ENCODE measurements around the gene CAMK4. TPM values are rescaled to one million over a fixed set of nuclear protein-coding genes. Genes with fewer than 3 reads are reported as not detected.
A peak's percentile ranks its signal among the peaks of the same experiment; 100 is the strongest.
"Not testable (repeated sequence)": the region's sequence is repeated elsewhere in the genome, so short reads cannot be mapped to it uniquely, and the experiment has no call there.

Gene CAMK4
- total RNA-seq, 1 experiment from 2014 or later = 19.3 TPM

DNA sequence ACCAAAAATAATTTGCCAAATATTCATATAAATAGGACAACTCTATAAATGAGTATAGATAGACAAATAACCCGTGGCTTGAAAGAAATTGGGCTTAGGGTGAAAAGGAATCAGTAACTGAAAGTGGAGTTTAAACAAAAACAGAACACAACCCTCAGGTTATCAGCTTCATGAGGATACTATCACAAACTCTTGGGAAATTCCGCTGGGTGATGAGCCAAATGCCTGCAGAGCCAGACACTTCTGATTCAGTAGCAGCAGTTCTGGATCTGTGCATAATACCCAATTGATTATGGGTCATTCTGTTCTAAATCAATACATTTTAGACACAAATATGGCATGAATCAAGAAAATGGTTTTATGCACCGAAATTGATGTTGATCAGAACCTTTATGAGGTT, 72.4 kb downstream of the CAMK4 start:
- Histone ChIP-seq H3K4me1 (no peaks in the 10 kb centered on the region), H3K27ac (no peak overlapping the region), H3K36me3 (no peaks in the 10 kb centered on the region), H3K27me3 (no peaks in the 10 kb centered on the region), H3K9me3 (replicated peaks) (0 out of 2 replicates have a peak, but pooled peaks cover 5% of the 10 kb centered on the region), H3K4me3 (no peak overlapping the region)
- DNase-seq = no peak

DNA sequence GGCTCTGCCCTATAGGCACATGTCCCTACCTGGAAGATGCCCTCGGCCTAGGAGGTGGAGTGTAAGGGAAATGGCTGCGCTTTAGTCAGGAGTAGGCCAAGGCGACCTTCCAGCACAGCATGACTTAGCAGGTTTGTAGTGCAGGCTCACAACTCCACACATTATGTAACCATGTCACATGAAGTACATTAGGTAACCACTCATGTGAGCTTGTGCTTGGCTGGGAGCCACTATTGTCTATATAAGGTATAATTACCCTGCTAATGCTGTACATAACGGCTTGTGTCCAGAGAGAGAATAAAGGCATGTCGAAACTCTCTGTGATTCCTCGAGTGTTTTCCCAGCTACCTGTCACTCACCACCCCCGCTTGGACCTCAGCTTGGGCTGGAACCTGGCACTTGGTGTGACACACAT, 74.9 kb downstream of the CAMK4 start:
- H3K36me3 ChIP-seq = no peaks in the 10 kb centered on the region
- H3K4me3 ChIP-seq = no peak overlapping the region
- 0 out of 2 replicates have a peak, but pooled peaks cover 2% of the 10 kb centered on the region for H3K9me3 ChIP-seq (replicated peaks)
- no peaks in the 10 kb centered on the region for H3K4me1 ChIP-seq
- no peak for DNase-seq
- no peak overlapping the region for H3K27ac ChIP-seq
- H3K27me3 ChIP-seq = no peaks in the 10 kb centered on the region

GRCh38 chr5:111299831-111300432, 75.7 kb downstream of the CAMK4 start:
- 0 out of 2 replicates have a peak, but pooled peaks cover 2% of the 10 kb centered on the region for H3K9me3 ChIP-seq (replicated peaks)
- H3K27me3 ChIP-seq = no peaks in the 10 kb centered on the region
- no peak overlapping the region for H3K4me3 ChIP-seq
- DNase-seq = no peak
- no peaks in the 10 kb centered on the region for H3K4me1 ChIP-seq
- H3K36me3 ChIP-seq = no peaks in the 10 kb centered on the region
- no peak overlapping the region for H3K27ac ChIP-seq

- H3K36me3 ChIP-seq = no peaks in the 10 kb centered on the region
- H3K9me3 ChIP-seq (replicated peaks) = 0 out of 2 replicates have a peak, but pooled peaks cover 2% of the 10 kb centered on the region
- H3K4me3 ChIP-seq = no peak overlapping the region
- H3K27me3 ChIP-seq = no peaks in the 10 kb centered on the region
- no peak overlapping the region for H3K27ac ChIP-seq
- H3K4me1 ChIP-seq = no peaks in the 10 kb centered on the region
- DNase-seq = no peak
Observed at GRCh38 chr5:111301264-111301663, 77.1 kb downstream of the CAMK4 start.

- H3K27ac ChIP-seq = not testable (repeated sequence)
Observed at GRCh38 chr5:111302043-111302442, 77.9 kb downstream of the CAMK4 start.

DNA sequence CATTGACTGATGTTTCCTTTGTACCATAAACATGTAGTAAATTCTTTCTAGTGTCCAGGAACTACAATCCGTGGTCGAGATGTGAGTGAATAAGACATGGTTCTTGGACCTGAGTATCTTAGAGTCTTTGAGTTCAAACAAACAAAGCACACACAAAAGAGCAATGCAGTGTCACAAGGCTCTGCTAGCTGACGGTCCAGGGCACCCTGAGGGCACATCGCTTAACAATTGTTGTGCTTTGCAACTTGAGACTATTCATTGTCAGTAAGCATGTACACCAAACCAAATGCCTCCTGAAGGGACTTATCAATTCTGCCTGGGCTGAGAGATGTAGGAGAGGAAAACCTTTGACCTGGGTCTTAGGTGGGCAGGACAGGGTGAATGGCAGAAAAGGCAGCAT, 84.8 kb downstream of the CAMK4 start:
- Histone ChIP-seq H3K4me3 (no peak overlapping the region), H3K4me1 (no peaks in the 10 kb centered on the region), H3K27me3 (no peaks in the 10 kb centered on the region), H3K27ac (no peak overlapping the region), H3K36me3 (no peaks in the 10 kb centered on the region), H3K9me3 (replicated peaks) (no peaks in the 10 kb centered on the region)
- DNase-seq = peak in 1 of 2 experiments; percentile 14

More at GRCh38 chr5:111302043-111302442, 77.9 kb downstream of the CAMK4 start:
- not testable (repeated sequence) for H3K36me3 ChIP-seq; DNase-seq; H3K9me3 ChIP-seq (replicated peaks); H3K27me3 ChIP-seq; H3K4me3 ChIP-seq; H3K4me1 ChIP-seq

DNA sequence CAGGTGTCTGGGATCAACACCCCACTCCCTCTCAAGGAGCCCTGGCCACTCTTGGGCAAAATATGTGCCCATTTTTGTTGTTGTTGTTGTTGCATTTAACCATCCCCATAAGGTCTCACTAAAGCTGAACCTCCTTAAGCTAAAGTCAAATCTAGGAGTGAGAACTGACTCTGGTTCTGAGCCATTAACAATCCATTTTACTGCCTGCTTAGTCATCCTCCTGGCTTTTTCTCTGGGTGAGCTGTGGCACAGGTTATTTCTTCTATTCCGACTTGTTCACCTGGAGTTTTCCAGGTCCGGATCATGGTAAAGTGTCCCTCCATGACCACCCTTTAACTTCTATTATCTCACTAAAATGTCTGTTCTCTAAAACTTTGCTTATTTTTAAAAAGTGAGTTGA, 85.2 kb downstream of the CAMK4 start:
- H3K4me1 ChIP-seq = no peaks in the 10 kb centered on the region
- H3K36me3 ChIP-seq = no peaks in the 10 kb centered on the region
- H3K27ac ChIP-seq = no peak overlapping the region
- no peaks in the 10 kb centered on the region for H3K9me3 ChIP-seq (replicated peaks)
- H3K27me3 ChIP-seq = no peaks in the 10 kb centered on the region
- no peak for DNase-seq
- H3K4me3 ChIP-seq = no peak overlapping the region

- Histone ChIP-seq H3K9me3 (replicated peaks) (no peaks in the 10 kb centered on the region), H3K36me3 (no peaks in the 10 kb centered on the region), H3K4me1 (no peaks in the 10 kb centered on the region), H3K4me3 (no peak overlapping the region), H3K27ac (no peak overlapping the region), H3K27me3 (no peaks in the 10 kb centered on the region)
- DNase-seq = no peak
Observed at GRCh38 chr5:111310711-111311620, 86.8 kb downstream of the CAMK4 start.

- no peaks in the 10 kb centered on the region for H3K27me3 ChIP-seq
- no peak overlapping the region for H3K27ac ChIP-seq
- DNase-seq = no peak
- no peaks in the 10 kb centered on the region for H3K9me3 ChIP-seq (replicated peaks)
- no peaks in the 10 kb centered on the region for H3K4me1 ChIP-seq
- H3K4me3 ChIP-seq = no peak overlapping the region
- no peaks in the 10 kb centered on the region for H3K36me3 ChIP-seq
Observed at GRCh38 chr5:111311666-111312065, 87.5 kb downstream of the CAMK4 start.

DNA sequence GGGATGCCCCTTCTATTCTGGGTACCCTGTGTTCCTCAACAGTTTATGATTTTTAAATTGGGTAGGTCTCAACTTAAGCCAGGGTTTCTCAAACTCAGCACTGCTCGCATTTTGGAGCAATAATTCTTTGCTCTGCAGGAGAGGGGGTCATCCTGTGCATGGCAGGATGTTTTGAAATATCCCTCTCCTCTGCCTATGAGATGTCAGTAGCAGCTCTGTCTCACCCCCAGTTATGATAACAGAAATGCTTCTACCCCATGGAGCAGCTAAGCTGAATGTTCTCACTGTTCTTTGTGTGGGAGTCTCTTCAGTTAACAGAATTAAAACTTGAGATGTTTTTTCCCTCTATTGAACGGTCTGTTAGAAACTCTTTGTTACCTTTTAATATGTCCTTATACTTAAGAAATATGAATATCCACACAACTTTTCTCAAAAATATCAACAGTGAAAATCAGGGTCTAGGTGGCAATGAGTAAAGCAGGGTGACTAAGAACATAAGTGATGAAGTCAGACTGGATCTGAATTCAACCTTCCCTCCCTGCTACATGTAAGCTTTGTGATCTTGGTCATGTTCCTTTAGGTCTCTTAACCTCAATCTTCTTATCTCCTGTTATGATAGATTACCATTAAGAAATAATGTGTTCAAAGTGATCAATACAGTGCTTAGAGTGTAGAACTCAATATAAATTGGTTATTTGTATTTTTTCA, 89.0 kb downstream of the CAMK4 start:
- Histone ChIP-seq H3K36me3 (no peaks in the 10 kb centered on the region), H3K4me1 (no peaks in the 10 kb centered on the region), H3K4me3 (no peak overlapping the region), H3K27ac (no peak overlapping the region), H3K27me3 (no peaks in the 10 kb centered on the region), H3K9me3 (replicated peaks) (no peaks in the 10 kb centered on the region)
- DNase-seq = no peak

GRCh38 chr5:111320953-111321352, 96.8 kb downstream of the CAMK4 start:
- Histone ChIP-seq H3K36me3 (no peaks in the 10 kb centered on the region), H3K4me3 (no peak overlapping the region), H3K27me3 (no peaks in the 10 kb centered on the region), H3K4me1 (no peaks in the 10 kb centered on the region), H3K9me3 (replicated peaks) (no peaks in the 10 kb centered on the region; the same call in none of the 2 replicates), H3K27ac (no peak overlapping the region)
- no peak for DNase-seq

DNA sequence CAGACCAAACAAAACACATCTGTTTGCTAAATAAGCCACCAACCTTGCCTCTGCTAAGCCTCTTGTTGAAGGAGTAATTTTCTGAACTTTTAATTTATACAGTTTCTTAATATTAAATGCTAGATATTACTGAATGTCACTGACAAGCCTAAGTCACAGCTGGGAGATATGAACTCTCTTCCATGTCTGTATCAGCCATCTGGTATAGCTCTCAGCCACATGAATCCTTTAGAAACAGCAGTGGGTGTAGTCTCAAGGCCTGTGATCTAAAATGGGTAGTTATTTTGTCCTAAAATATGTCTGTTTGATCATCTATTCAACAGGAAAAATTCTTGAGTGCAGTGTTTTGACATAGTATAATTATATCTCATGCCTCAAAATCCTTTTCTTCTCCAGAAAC, 97.2 kb downstream of the CAMK4 start:
- Histone ChIP-seq H3K27ac (no peak overlapping the region), H3K36me3 (no peaks in the 10 kb centered on the region), H3K4me3 (no peak overlapping the region), H3K4me1 (no peaks in the 10 kb centered on the region), H3K9me3 (replicated peaks) (no peaks in the 10 kb centered on the region; the same call in none of the 2 replicates), H3K27me3 (no peaks in the 10 kb centered on the region)
- DNase-seq = no peak

DNA sequence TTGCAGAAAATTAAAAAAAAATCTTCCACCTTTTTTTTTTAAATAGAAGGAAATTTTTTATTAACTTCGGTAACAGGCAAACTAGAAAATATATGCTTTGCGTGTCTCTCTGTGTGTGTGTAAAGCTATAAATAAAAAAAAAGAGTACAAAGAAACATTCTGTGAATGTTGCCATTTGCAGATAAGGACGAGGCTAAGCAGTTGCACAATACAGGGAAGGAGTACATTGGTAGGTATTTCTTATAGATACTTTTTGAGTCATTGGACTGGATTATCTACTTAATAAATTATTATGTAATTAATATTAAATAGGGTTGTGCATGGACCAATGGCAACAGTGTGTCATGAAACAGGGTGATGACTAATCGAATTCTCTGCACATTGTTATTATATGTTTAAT, 102.4 kb downstream of the CAMK4 start:
- no peak for DNase-seq
- Histone ChIP-seq H3K9me3 (replicated peaks) (no peaks in the 10 kb centered on the region; the same call in none of the 2 replicates), H3K4me3 (no peak overlapping the region), H3K4me1 (no peaks in the 10 kb centered on the region), H3K27me3 (no peaks in the 10 kb centered on the region), H3K36me3 (no peaks in the 10 kb centered on the region), H3K27ac (no peak overlapping the region)

DNA sequence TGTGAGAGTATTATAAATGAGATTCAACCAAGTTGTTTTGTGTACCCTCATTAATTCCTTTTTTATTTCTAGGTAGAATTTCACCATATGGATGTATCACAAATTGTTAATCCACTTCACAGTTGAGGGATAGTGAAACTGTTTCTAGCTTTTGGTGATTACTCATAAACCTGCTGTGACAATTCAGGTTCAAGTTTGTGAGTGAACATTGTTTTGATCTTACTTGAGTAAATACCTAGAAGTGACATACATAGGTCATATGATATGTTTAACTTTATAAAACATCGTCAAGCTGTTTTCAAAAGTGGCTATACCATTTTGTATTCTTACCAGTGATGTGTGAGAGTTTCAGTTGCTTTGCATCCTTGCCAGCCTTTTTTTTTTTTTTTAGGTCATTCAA, 112.9 kb downstream of the CAMK4 start:
- no peak overlapping the region for H3K27ac ChIP-seq
- H3K4me3 ChIP-seq = no peak overlapping the region
- H3K4me1 ChIP-seq = no peaks in the 10 kb centered on the region
- DNase-seq = no peak
- no peaks in the 10 kb centered on the region for H3K27me3 ChIP-seq
- H3K9me3 ChIP-seq (replicated peaks) = no peaks in the 10 kb centered on the region; the same call in 1 of the 2 replicates
- H3K36me3 ChIP-seq = no peaks in the 10 kb centered on the region

DNA sequence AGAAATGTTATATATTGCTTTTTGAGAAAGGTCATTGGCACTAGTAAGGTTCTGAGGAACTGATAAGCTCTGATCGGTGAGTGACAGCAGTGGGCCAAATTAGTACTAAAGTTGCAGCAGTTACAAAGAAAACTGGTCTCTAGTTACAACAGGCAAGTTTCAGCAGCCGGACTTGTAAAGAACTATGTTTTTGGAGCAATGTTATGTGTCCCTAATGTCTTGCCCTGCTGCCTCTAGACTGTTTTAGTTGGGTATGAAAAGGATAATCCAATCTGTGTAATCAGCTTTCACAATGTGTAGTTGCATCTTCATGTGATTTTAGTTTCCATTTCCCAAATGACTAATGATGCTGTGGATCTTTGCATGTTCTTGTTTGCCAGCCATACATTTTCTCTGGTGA, 113.5 kb downstream of the CAMK4 start:
- Histone ChIP-seq H3K36me3 (no peaks in the 10 kb centered on the region), H3K9me3 (replicated peaks) (no peaks in the 10 kb centered on the region; the same call in 1 of the 2 replicates), H3K4me3 (no peak overlapping the region), H3K27me3 (no peaks in the 10 kb centered on the region), H3K4me1 (no peaks in the 10 kb centered on the region), H3K27ac (no peak overlapping the region)
- DNase-seq = no peak
